HepG2 (cell line): ENCODE results near the gene AIDA. TPM values are rescaled to one million over a fixed set of nuclear protein-coding genes. Genes with fewer than 3 reads are reported as not detected.

ENCODE experiments used
- BRF2 ChIP-seq: sonication (generic); formaldehyde crosslinking; IDR thresholded peaks from 2 replicates; pipeline ENCODE4 v1.8.1; 2022; ENCODE audit warnings: mild to moderate bottlenecking, missing genetic modification reagents
- KAT2B ChIP-seq: fragments of 150-350 bp; IDR thresholded peaks from 2 replicates; pipeline ENCODE4 v1.6.1; 2014; ENCODE audit warnings: low read depth, low read length, borderline replicate concordance
- KLF9 ChIP-seq: IDR thresholded peaks from 2 replicates; pipeline ENCODE4 v1.6.1; 2016; ENCODE audit warnings: low read depth
- MBD4 ChIP-seq: IDR thresholded peaks from 2 replicates; pipeline ENCODE4 v1.6.1; 2012; ENCODE audit warnings: low read length, inconsistent platforms, borderline replicate concordance
- MXI1 ChIP-seq: IDR thresholded peaks from 3 replicates; pipeline ENCODE4 v1.6.1; 2012; ENCODE audit warnings: low read depth, low read length, inconsistent platforms, borderline replicate concordance
- PAXIP1 ChIP-seq: sonication (generic); formaldehyde crosslinking; conservative IDR thresholded peaks from 2 replicates; pipeline ENCODE4 v1.4.0; 2020; ENCODE audit warnings: mild to moderate bottlenecking, missing genetic modification reagents, moderate library complexity
- U2AF2 ChIP-seq: fragments of 200-400 bp; formaldehyde crosslinking; IDR thresholded peaks from 2 replicates; pipeline ENCODE4 v1.6.1; 2017; ENCODE audit warnings: low read depth, mild to moderate bottlenecking, low read length
- ZBTB14 ChIP-seq: sonication (generic); formaldehyde crosslinking; IDR thresholded peaks from 2 replicates; pipeline ENCODE4 v1.4.0; 2020; ENCODE audit warnings: missing genetic modification reagents
- ZC3H4 ChIP-seq: sonication (generic); formaldehyde crosslinking; IDR thresholded peaks from 2 replicates; pipeline ENCODE4 v1.4.0; 2020; ENCODE audit warnings: missing genetic modification reagents, borderline replicate concordance
- ZNF205 ChIP-seq: IDR thresholded peaks from 2 replicates; pipeline ENCODE4 v1.6.1; 2018; ENCODE audit warnings: missing biosample characterization, missing genetic modification reagents
- ZNF280D ChIP-seq: sonication (generic); formaldehyde crosslinking; IDR thresholded peaks from 2 replicates; pipeline ENCODE4 v1.5.1; 2020; ENCODE audit warnings: mild to moderate bottlenecking, missing genetic modification reagents
- ZNF414 ChIP-seq: sonication (generic); formaldehyde crosslinking; IDR thresholded peaks from 2 replicates; pipeline ENCODE4 v1.5.0; 2020; ENCODE audit warnings: missing genetic modification reagents
- ZNF576 ChIP-seq: sonication (generic); formaldehyde crosslinking; IDR thresholded peaks from 2 replicates; pipeline ENCODE4 v1.4.0; 2020; ENCODE audit warnings: mild to moderate bottlenecking, missing genetic modification reagents
- ZNF589 ChIP-seq: sonication (generic); formaldehyde crosslinking; conservative IDR thresholded peaks from 2 replicates; pipeline ENCODE4 v1.8.0; 2022; ENCODE audit warnings: mild to moderate bottlenecking, moderate library complexity, missing genetic modification reagents
- ZNF605 ChIP-seq: sonication (generic); formaldehyde crosslinking; IDR thresholded peaks from 2 replicates; pipeline ENCODE4 v1.8.0; 2022; ENCODE audit warnings: mild to moderate bottlenecking, missing genetic modification reagents
- polyA plus RNA-seq, 8 experiments: library from polyadenylated mRNA; depleted of rRNA in 3 of 8; stranded (reverse) in 7 of 8; unstranded in 1 of 8; fragments of >200 nt; fragmentation: Illumina TruSeq in 4 of 8; extraction: Trizol in 4 of 8; gene quantifications; 2 replicates each; pipeline versions ENCODE4 v1.2.1 to v1.2.3, GENCODE V29; 2011 to 2016; ENCODE audit warnings: low read depth in 4 of 8, missing spikeins in 1 of 8, mixed read lengths in 1 of 8; ENCODE audit not compliant: insufficient read depth in 1 of 8
- total RNA-seq, 5 experiments: library from RNA; depleted of rRNA; stranded (reverse); fragments of >200 nt; fragmentation: Illumina TruSeq; extraction: Trizol; gene quantifications; 2 replicates each; pipeline ENCODE4 v1.2.3, GENCODE V29; 2016; ENCODE audit warnings: low read depth in 1 of 5

The AIDA gene
- total and polyA plus RNA-seq, 2 of the 13 experiments (the other 11 are each of a cell fraction or from before 2014, with no cell fraction given): 17.5 to 35.4 TPM

- TF ChIP-seq BRF2 (CRISPR knock-in tag) (no peak), ZNF576 (CRISPR knock-in tag) (no peak), MXI1 (no peak), MBD4 (no peak), ZNF205 (CRISPR knock-in tag) (no peak), ZNF280D (0 out of 2 replicates have a peak, but pooled peaks have one; percentile 25), KLF9 (CRISPR knock-in tag) (no peak), ZC3H4 (CRISPR knock-in tag) (no peak), PAXIP1 (no peak), KAT2B (no peak), ZNF414 (no peak), U2AF2 (no peak), ZNF605 (CRISPR knock-in tag) (no peak), ZNF589 (CRISPR knock-in tag) (no peak), ZBTB14 (CRISPR knock-in tag) (no peak)
Measured at GRCh38 chr1:222711319-222712252, 705 bp downstream of the AIDA start (continued).
